Gastroesophageal sphincter (tissue), 3 donors: ENCODE measurements around the gene FAM114A2.

Experiments
- EP300 ChIP-seq: sonication (generic); formaldehyde crosslinking; IDR thresholded peaks from one replicate; pipeline ENCODE4 v1.6.1; 2017; ENCODE audit warnings: antibody characterized with exemption, mild to moderate bottlenecking
- POLR2A ChIP-seq, 2 donors: fragments of 450-650 bp; IDR thresholded peaks; one replicate each; pipeline ENCODE4 v1.6.1; 2017; ENCODE audit warnings: antibody characterized with exemption in 2 of 2, mild to moderate bottlenecking in 2 of 2, moderate library complexity in 1 of 2
- TF ChIP-seq, protein P1 (sequence below), 4 experiments: fragments of 200-600 bp in 2 of 4; fragments of 450-650 bp in 2 of 4; sonication (generic) in 1 of 4; IDR thresholded peaks; one replicate each; pipeline ENCODE4 v1.5.1; 2017 to 2019; ENCODE audit warnings: antibody characterized with exemption in 4 of 4, mild to moderate bottlenecking in 2 of 4, moderate library complexity in 2 of 4

DNA sequence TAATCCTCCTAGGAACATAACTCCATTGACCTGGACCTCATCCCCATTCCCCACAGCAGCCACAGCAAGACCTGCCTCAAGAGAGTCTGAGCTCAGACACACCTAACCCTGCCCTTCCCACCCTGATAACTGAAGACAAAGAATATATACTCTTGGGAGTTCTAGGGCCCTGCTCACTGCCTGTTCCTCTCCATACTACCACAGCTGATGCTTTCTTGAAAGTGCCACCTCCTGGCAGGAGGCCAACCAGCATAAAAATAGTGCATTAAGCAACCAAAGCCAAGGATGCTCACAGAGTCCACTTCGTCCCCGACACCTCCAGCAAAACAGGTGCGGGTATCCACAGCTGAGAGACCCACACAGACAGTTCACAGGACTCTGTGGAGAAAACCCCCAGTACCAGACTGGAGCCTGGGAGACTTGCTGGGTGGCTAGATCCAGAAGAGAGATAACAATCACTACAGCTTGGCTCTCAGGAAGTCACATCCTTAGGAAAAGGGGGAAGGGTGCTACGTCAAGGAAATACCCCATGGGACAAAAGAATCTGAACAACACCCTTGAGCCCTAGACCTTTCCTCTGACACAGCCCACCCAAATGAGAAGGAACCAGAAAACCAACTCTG, 23.5 kb downstream of the FAM114A2 start:
- TF ChIP-seq, protein P1, sequence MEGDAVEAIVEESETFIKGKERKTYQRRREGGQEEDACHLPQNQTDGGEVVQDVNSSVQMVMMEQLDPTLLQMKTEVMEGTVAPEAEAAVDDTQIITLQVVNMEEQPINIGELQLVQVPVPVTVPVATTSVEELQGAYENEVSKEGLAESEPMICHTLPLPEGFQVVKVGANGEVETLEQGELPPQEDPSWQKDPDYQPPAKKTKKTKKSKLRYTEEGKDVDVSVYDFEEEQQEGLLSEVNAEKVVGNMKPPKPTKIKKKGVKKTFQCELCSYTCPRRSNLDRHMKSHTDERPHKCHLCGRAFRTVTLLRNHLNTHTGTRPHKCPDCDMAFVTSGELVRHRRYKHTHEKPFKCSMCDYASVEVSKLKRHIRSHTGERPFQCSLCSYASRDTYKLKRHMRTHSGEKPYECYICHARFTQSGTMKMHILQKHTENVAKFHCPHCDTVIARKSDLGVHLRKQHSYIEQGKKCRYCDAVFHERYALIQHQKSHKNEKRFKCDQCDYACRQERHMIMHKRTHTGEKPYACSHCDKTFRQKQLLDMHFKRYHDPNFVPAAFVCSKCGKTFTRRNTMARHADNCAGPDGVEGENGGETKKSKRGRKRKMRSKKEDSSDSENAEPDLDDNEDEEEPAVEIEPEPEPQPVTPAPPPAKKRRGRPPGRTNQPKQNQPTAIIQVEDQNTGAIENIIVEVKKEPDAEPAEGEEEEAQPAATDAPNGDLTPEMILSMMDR (IDR thresholded peaks at IDR 0.05), result no peak
- TF ChIP-seq POLR2A (IDR thresholded peaks at IDR 0.05) (no peak), EP300 (no peak)
